H1 (cell line): Measurements from ENCODE around the gene MXD1. TPM values are rescaled to one million over a fixed set of nuclear protein-coding genes. Genes with fewer than 3 reads are reported as not detected.
A peak's percentile ranks its signal among the peaks of the same experiment; 100 is the strongest.

Experiments
- ASH2L ChIP-seq: fragments of 200-600, 300-600 bp; sonication (generic); IDR thresholded peaks from one replicate; pipeline ENCODE4 v1.7.1; 2017; ENCODE audit warnings: low read length
- BACH1 ChIP-seq: IDR thresholded peaks from 2 replicates; pipeline ENCODE4 v1.6.1; 2012; ENCODE audit warnings: low read length, improper control_type of control experiment
- CBX5 ChIP-seq: fragments of 300-800, 300-1000 bp; sonication (generic); IDR thresholded peaks from 2 replicates; pipeline ENCODE4 v1.7.1; 2016; ENCODE audit warnings: antibody characterized with exemption, low read length, low read depth
- CREB1 ChIP-seq: IDR thresholded peaks from 2 replicates; pipeline ENCODE4 v1.6.1; 2012; ENCODE audit warnings: inconsistent platforms
- EGR1 ChIP-seq: IDR thresholded peaks from 2 replicates; pipeline ENCODE4 v1.6.1; 2011; ENCODE audit warnings: low read depth, low read length, borderline replicate concordance
- EP300 ChIP-seq, 2 experiments: IDR thresholded peaks; 1 replicate in 1 of 2; 2 replicates in 1 of 2; pipeline ENCODE4 v1.6.1; 2011 to 2012; ENCODE audit warnings: low read depth in 2 of 2, low read length in 2 of 2, mild to moderate bottlenecking in 2 of 2, borderline replicate concordance in 1 of 2, inconsistent platforms in 1 of 2, moderate library complexity in 1 of 2
- EZH2 ChIP-seq: fragments of 200-600 bp; sonication (generic); IDR thresholded peaks from 2 replicates; pipeline ENCODE4 v1.7.1; 2012; ENCODE audit warnings: low read depth, mild to moderate bottlenecking, moderate library complexity, low read length, inconsistent platforms; ENCODE audit not compliant: severe bottlenecking
- JUN ChIP-seq: IDR thresholded peaks from 2 replicates; pipeline ENCODE4 v1.6.1; 2011; ENCODE audit warnings: low read depth, mild to moderate bottlenecking, improper control_type of control experiment, low read length
- JUND ChIP-seq: IDR thresholded peaks from 2 replicates; pipeline ENCODE4 v1.6.1; 2011; ENCODE audit warnings: mild to moderate bottlenecking, improper control_type of control experiment, low read length
- KDM1A ChIP-seq: fragments of 200-600, 300-600 bp; sonication (generic); IDR thresholded peaks from 2 replicates; pipeline ENCODE4 v1.7.1; 2016; ENCODE audit warnings: mild to moderate bottlenecking, low read length, borderline replicate concordance
- KDM4A ChIP-seq: IDR thresholded peaks from one replicate; pipeline ENCODE4 v1.7.1; 2012; ENCODE audit warnings: low read depth, mild to moderate bottlenecking, moderate library complexity, low read length, inconsistent platforms; ENCODE audit not compliant: severe bottlenecking
- MAFK ChIP-seq: IDR thresholded peaks from 2 replicates; pipeline ENCODE4 v1.6.1; 2012; ENCODE audit warnings: low read depth, mild to moderate bottlenecking, improper control_type of control experiment, low read length
- NANOG ChIP-seq: IDR thresholded peaks from 2 replicates; pipeline ENCODE4 v1.6.1; 2011; ENCODE audit warnings: low read length, low read depth, mild to moderate bottlenecking, inconsistent platforms; ENCODE audit not compliant: insufficient read depth, poor library complexity, severe bottlenecking
- POLR2A ChIP-seq, 2 experiments: IDR thresholded peaks; 1 replicate in 1 of 2; 2 replicates in 1 of 2; pipeline ENCODE4 v1.6.1; 2011; ENCODE audit warnings: low read depth in 2 of 2, low read length in 2 of 2, mild to moderate bottlenecking in 2 of 2; ENCODE audit errors: control extremely low read depth in 1 of 2
- POLR2AphosphoS5 ChIP-seq: IDR thresholded peaks from 2 replicates; pipeline ENCODE4 v1.6.1; 2011; ENCODE audit warnings: low read depth, low read length
- RNF2 ChIP-seq: fragments of 200-900, 300-1000 bp; sonication (generic); IDR thresholded peaks from 2 replicates; pipeline ENCODE4 v1.7.1; 2016; ENCODE audit warnings: borderline replicate concordance, low read depth, mild to moderate bottlenecking, antibody characterized with exemption, low read length; ENCODE audit not compliant: poor library complexity, severe bottlenecking; ENCODE audit errors: missing control alignments
- TAF1 ChIP-seq: IDR thresholded peaks from 2 replicates; pipeline ENCODE4 v1.6.1; 2011; ENCODE audit warnings: mild to moderate bottlenecking, low read depth, low read length
- TCF12 ChIP-seq: IDR thresholded peaks from 2 replicates; pipeline ENCODE4 v1.6.1; 2011; ENCODE audit warnings: low read depth, mild to moderate bottlenecking, low read length
- ZNF274 ChIP-seq: IDR thresholded peaks from 2 replicates; pipeline ENCODE4 v1.7.0; 2012; ENCODE audit warnings: low read length, borderline replicate concordance; ENCODE audit errors: extremely low read depth
- polyA plus RNA-seq, 7 experiments: library from polyadenylated mRNA; depleted of rRNA in 3 of 7; stranded (reverse) in 5 of 7; unstranded in 2 of 7; fragments of >200 nt in 5 of 7; fragments of 200-250 nt in 2 of 7; gene quantifications; 1 replicate in 5 of 7; 2 replicates in 1 of 7; 4 replicates in 1 of 7; pipeline versions ENCODE4 v1.2.1 to v1.2.3, GENCODE V29; 2011 to 2013; ENCODE audit warnings: missing spikeins in 2 of 7, mixed read lengths in 2 of 7
- total RNA-seq: library from RNA; stranded (reverse); fragmentation: NEBNext Ultra II Directional; extraction: Animal tissue kit (Norgen Biotek cat#: 25700); gene quantifications from 2 replicates; pipeline ENCODE4 v1.2.1, GENCODE V29; 2021
- TF ChIP-seq, protein P1 (sequence below): IDR thresholded peaks from 2 replicates; pipeline ENCODE4 v1.6.1; 2011; ENCODE audit warnings: low read depth, mild to moderate bottlenecking, low read length; ENCODE audit not compliant: insufficient read depth
- TF ChIP-seq, protein P2 (sequence below): IDR thresholded peaks from 2 replicates; pipeline ENCODE4 v1.6.1; 2012; ENCODE audit warnings: inconsistent platforms
- TF ChIP-seq, protein P3 (sequence below): IDR thresholded peaks from 2 replicates; pipeline ENCODE4 v1.6.1; 2012; ENCODE audit warnings: low read length, inconsistent platforms

The MXD1 gene
- total and polyA plus RNA-seq, 2 of the 8 experiments (the other 6 are each of a cell fraction or from before 2014, with no cell fraction given), result 1.6 to 2.6 TPM

DNA sequence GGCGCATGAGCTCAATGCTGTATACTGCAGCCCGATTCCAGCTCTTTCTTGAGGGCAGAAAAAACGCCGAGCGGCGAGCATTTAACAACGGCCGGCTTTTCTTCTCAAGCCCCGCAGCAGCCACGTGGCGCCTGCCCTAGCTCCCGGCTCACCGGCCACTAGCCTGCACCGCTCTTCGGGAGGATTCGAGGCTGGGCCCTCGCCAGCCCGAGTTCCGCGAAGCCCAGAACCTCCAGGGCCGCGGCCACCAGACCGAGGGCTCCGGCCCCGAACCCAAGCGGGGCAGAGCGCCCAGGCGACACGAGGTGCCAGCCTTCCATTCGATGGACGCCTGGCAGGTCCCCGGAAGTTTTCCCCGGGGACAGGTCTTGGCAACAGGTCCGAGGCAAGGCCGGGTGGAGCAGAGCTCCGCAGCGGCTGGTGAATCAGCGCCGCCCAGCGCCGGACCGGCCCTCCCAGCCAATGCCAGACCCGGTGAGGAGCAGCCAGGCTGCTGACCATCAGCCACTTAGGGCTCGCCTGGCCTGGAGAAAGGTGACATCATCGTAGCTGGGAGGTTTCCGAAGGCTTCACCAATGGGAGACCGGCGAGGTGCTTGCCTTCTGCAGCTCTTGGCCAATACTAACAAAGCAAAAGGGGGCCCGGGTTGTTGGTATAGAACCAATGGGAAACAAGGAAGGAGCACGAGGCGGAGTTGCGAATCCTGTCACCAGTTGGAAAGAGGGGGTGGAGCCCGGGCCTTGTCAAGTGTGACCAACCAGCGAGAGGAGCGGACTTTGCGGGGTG lies 552 bp upstream of the MXD1 start (continued):
- TF ChIP-seq NANOG (no peak), MAFK (0 out of 2 replicates have a peak, but pooled peaks have one; percentile 4), EZH2 (no peak), CBX5 (no peak), BACH1 (no peak), POLR2AphosphoS5 (peak; percentile 98), JUN (0 out of 2 replicates have a peak, but pooled peaks have one; percentile 52), POLR2A (IDR thresholded peaks at IDR 0.05; ENCODE audit: control extremely low read depth in 1 of 2, low read depth in 2 of 2, low read length in 2 of 2) (peak; percentile 96 to 97), KDM1A (no peak), ZNF274 (no peak), KDM4A (peak; percentile 32), CREB1 (peak; percentile 84), EP300 (IDR thresholded peaks at IDR 0.05; ENCODE audit: borderline replicate concordance in 1 of 2, low read depth in 2 of 2, low read length in 2 of 2) (no peak), TCF12 (no peak), EGR1 (no peak), RNF2 (no peak), JUND (peak; percentile 78), ASH2L (peak; percentile 61), TAF1 (peak; percentile 95)
- TF ChIP-seq, protein P1, sequence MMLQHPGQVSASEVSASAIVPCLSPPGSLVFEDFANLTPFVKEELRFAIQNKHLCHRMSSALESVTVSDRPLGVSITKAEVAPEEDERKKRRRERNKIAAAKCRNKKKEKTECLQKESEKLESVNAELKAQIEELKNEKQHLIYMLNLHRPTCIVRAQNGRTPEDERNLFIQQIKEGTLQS, result 0 out of 2 replicates have a peak, but pooled peaks have one; percentile 18
- TF ChIP-seq, protein P2, sequence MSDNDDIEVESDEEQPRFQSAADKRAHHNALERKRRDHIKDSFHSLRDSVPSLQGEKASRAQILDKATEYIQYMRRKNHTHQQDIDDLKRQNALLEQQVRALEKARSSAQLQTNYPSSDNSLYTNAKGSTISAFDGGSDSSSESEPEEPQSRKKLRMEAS, result peak; percentile 93
- TF ChIP-seq, protein P3, sequence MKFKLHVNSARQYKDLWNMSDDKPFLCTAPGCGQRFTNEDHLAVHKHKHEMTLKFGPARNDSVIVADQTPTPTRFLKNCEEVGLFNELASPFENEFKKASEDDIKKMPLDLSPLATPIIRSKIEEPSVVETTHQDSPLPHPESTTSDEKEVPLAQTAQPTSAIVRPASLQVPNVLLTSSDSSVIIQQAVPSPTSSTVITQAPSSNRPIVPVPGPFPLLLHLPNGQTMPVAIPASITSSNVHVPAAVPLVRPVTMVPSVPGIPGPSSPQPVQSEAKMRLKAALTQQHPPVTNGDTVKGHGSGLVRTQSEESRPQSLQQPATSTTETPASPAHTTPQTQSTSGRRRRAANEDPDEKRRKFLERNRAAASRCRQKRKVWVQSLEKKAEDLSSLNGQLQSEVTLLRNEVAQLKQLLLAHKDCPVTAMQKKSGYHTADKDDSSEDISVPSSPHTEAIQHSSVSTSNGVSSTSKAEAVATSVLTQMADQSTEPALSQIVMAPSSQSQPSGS, result peak; percentile 95
